HCT116 (cell line): ENCODE measurements around the gene NACC2. TPM values are rescaled to one million over a fixed set of nuclear protein-coding genes. Genes with fewer than 3 reads are reported as not detected.

Experiments used
- ATAC-seq: fragments of 200-7000 bp; cut with Tn5 transposase; 2 replicates; pipeline ENCODE4 v1.9.1; 2020; ENCODE audit warnings: mild to moderate bottlenecking, moderate library complexity
- BruUV-seq: library from RNA; stranded (reverse); fragments of 400-500 nt; replicated peaks from 2 replicates; lab custom pipeline; 2021; lab: Mats Ljungman, UMichigan
- CTCF ChIA-PET: fragments of 300-600 bp; sonication (Branson Sonifier 250); formaldehyde crosslinking; loops from one replicate; lab custom pipeline; 2021; ENCODE audit warnings: antibody characterized with exemption; lab: Charles Lee
- POLR2A ChIA-PET: fragments of 300-600, 350-600 bp; sonication (Branson Sonifier 250); formaldehyde crosslinking; loops from one replicate; lab custom pipeline; 2021; ENCODE audit warnings: antibody characterized with exemption; lab: Charles Lee
- RAD21 ChIA-PET, 2 experiments: fragments of 300-600 bp; sonication (Branson Sonifier 250); formaldehyde crosslinking; loops; one replicate each; lab custom pipeline; 2023; ENCODE audit warnings: low total read pairs in 2 of 2; ENCODE audit not compliant: uncharacterized antibody in 2 of 2, unreplicated experiment in 2 of 2, low non-redundant PET in 1 of 2; lab: Charles Lee
- DNase-seq: peaks from one replicate; pipeline ENCODE4 v3.0.0-alpha.2; 2010; ENCODE audit warnings: low read depth, low spot score
- H2AFZ ChIP-seq: fragments of 200-600 bp; shearing (Covaris generic), sonication (generic); 2 replicates; pipeline ENCODE4 v1.6.1; 2017; ENCODE audit warnings: low read depth, mixed run types, mixed read lengths, antibody characterized with exemption, low read length; ENCODE audit not compliant: poor library complexity, severe bottlenecking
- H3K27ac ChIP-seq: 2 replicates; pipeline ENCODE4 v1.5.1; 2012; ENCODE audit warnings: low read depth, low read length
- H3K27me3 ChIP-seq: fragments of 200-600 bp; sonication (generic); 2 replicates; pipeline ENCODE4 v1.6.1; 2016; ENCODE audit warnings: mixed run types, low read length, mixed read lengths; ENCODE audit not compliant: insufficient read depth
- H3K36me3 ChIP-seq, 2 experiments: fragments of 200-500 bp in 1 of 2; fragments of 200-600 bp in 1 of 2; sonication (Bioruptor generic) in 1 of 2; sonication (generic) in 1 of 2; 2 replicates each; pipeline versions ENCODE4 v1.5.1 to v1.6.1; 2014 to 2016; ENCODE audit warnings: low read length in 2 of 2, inconsistent platforms in 1 of 2, mixed read lengths in 1 of 2, mixed run types in 1 of 2; ENCODE audit not compliant: insufficient read depth in 2 of 2, control insufficient read depth in 1 of 2
- H3K4me1 ChIP-seq, 2 experiments: fragments of 200-600 bp in 1 of 2; sonication (generic) in 1 of 2; 2 replicates each; pipeline versions ENCODE4 v1.5.1 to v1.6.1; 2012 to 2017; ENCODE audit warnings: low read length in 2 of 2, inconsistent platforms in 1 of 2, mild to moderate bottlenecking in 1 of 2, mixed read lengths in 1 of 2, mixed run types in 1 of 2, moderate library complexity in 1 of 2; ENCODE audit not compliant: insufficient read depth in 2 of 2, control insufficient read depth in 1 of 2
- H3K4me2 ChIP-seq: fragments of 200-600 bp; sonication (generic); 2 replicates; pipeline ENCODE4 v1.6.1; 2017; ENCODE audit warnings: mixed run types, low read length, mixed read lengths
- H3K4me3 ChIP-seq, 2 experiments: fragments of 200-600 bp in 1 of 2; sonication (generic) in 1 of 2; replicated peaks in 1 of 2; 2 replicates each; pipeline ENCODE4 v1.5.1; 2011 to 2016; ENCODE audit warnings: low read length in 2 of 2, control low read depth in 1 of 2, low read depth in 1 of 2, mild to moderate bottlenecking in 1 of 2, mixed read lengths in 1 of 2, mixed run types in 1 of 2
- H3K79me2 ChIP-seq: fragments of 200-600 bp; sonication (generic); 2 replicates; pipeline ENCODE4 v1.6.1; 2017; ENCODE audit warnings: mild to moderate bottlenecking, mixed run types, low read length, moderate library complexity, mixed read lengths; ENCODE audit not compliant: insufficient read depth
- H3K9ac ChIP-seq: fragments of 200-600 bp; sonication (generic); 2 replicates; pipeline ENCODE4 v1.6.1; 2016; ENCODE audit warnings: low read length, mixed read lengths
- H3K9me2 ChIP-seq: fragments of 200-600 bp; sonication (generic), shearing (Covaris generic); 2 replicates; pipeline ENCODE4 v1.6.1; 2017; ENCODE audit warnings: mixed run types, mild to moderate bottlenecking, moderate library complexity; ENCODE audit not compliant: insufficient read depth
- H3K9me3 ChIP-seq, 2 experiments: fragments of 200-500 bp in 1 of 2; fragments of 200-600 bp in 1 of 2; sonication (Bioruptor generic) in 1 of 2; sonication (generic) in 1 of 2; 2 replicates each; pipeline ENCODE4 v1.6.1; 2014 to 2017; ENCODE audit warnings: low read length in 2 of 2, mixed read lengths in 2 of 2, inconsistent platforms in 1 of 2, low read depth in 1 of 2, mild to moderate bottlenecking in 1 of 2, mixed run types in 1 of 2, moderate library complexity in 1 of 2; ENCODE audit not compliant: control insufficient read depth in 1 of 2, insufficient read depth in 1 of 2
- H4K20me1 ChIP-seq: fragments of 200-600 bp; sonication (generic), shearing (Covaris generic); 2 replicates; pipeline ENCODE4 v1.6.1; 2017; ENCODE audit warnings: mixed run types, mild to moderate bottlenecking, moderate library complexity; ENCODE audit not compliant: insufficient read depth
- CBX3 ChIP-seq: IDR thresholded peaks from 2 replicates; pipeline ENCODE4 v1.6.1; 2012; ENCODE audit warnings: low read depth
- CTCF ChIP-seq, 3 experiments: fragments of 200-600 bp in 1 of 3; sonication (generic) in 1 of 3; IDR thresholded peaks in 2 of 3; conservative IDR thresholded peaks in 1 of 3; 2 replicates each; pipeline ENCODE4 v1.5.1; 2012 to 2017; ENCODE audit warnings: low read depth in 2 of 3, low read length in 2 of 3, antibody characterized with exemption in 1 of 3, borderline replicate concordance in 1 of 3, control low read depth in 1 of 3, mild to moderate bottlenecking in 1 of 3, mixed read lengths in 1 of 3, mixed run types in 1 of 3, moderate library complexity in 1 of 3; ENCODE audit not compliant: insufficient read depth in 1 of 3
- ELF1 ChIP-seq: IDR thresholded peaks from 2 replicates; pipeline ENCODE4 v1.6.1; 2012; ENCODE audit warnings: low read depth, borderline replicate concordance
- JUND ChIP-seq: IDR thresholded peaks from 2 replicates; pipeline ENCODE4 v1.6.1; 2012
- POLR2AphosphoS5 ChIP-seq: IDR thresholded peaks from 2 replicates; pipeline ENCODE4 v1.6.1; 2011; ENCODE audit warnings: mild to moderate bottlenecking, low read depth, low read length, moderate library complexity
- SRF ChIP-seq: IDR thresholded peaks from 2 replicates; pipeline ENCODE4 v1.6.1; 2012; ENCODE audit warnings: low read depth
- ZBTB33 ChIP-seq: IDR thresholded peaks from 2 replicates; pipeline ENCODE4 v1.6.1; 2011; ENCODE audit warnings: mild to moderate bottlenecking, low read length, moderate library complexity; ENCODE audit not compliant: insufficient replicate concordance; ENCODE audit errors: extremely low read depth
- intact Hi-C: fragments of 100-400 bp; cut with micrococcal nuclease; formaldehyde crosslinking; loops from 2 replicates; pipeline ENCODE4 v1.10.0; 2022
- total RNA-seq: library from RNA; stranded (reverse); gene quantifications from one replicate; pipeline ENCODE4 v1.2.1, GENCODE V29; 2021; ENCODE audit not compliant: unreplicated experiment
- TF ChIP-seq, protein P1 (sequence below): IDR thresholded peaks from 2 replicates; pipeline ENCODE4 v1.6.1; 2012; ENCODE audit warnings: low read depth

The NACC2 gene
- total RNA-seq, 1 experiment from 2014 or later = 27.8 TPM

DNA sequence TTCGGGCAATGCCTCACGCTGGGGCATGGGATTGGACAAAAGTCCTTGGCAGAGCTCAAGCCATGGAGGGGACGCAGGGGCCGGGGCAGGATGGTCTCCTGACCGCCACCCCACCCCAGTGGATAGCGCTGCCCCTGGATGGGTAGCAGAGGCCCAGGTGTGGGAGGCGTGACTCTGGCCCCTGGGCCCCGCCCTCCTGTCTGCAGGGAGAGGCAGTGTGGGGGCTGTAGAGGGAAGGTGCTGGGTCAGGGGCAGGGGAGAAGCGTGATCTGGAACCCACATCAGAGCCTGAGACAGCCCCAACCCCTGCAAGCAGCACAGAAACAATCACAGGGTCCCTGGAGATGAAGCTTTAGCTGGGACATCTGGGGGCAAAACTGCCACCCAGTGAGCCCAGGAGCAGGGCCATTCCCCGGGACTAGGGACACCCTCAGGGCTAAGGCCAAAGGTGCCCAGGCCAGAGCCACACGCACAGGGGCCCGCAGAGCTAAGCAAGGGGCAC lies 36.2 kb downstream of the NACC2 start (continued):
- TF ChIP-seq CTCF (IDR thresholded peaks at IDR 0.05 in 2 of 3, conservative IDR thresholded peaks at IDR 0.05 in 1 of 3; ENCODE audit: borderline replicate concordance in 1 of 3, insufficient read depth in 1 of 3, low read depth in 2 of 3, low read length in 2 of 3) = no peak

GRCh38 chr9:136058084-136058483 lies 37.0 kb downstream of the NACC2 start:
- intact Hi-C loops = no loop called here
- no peaks in the 10 kb centered on the region for H3K9me2 ChIP-seq
- no TSS peak for BruUV-seq
- H3K4me1 ChIP-seq = peaks cover 33 to 39% of the 10 kb centered on the region in 2 experiments
- H4K20me1 ChIP-seq = no peaks in the 10 kb centered on the region
- no peak overlapping the region for H3K27ac ChIP-seq
- no peak overlapping the region for H3K9ac ChIP-seq
- H3K27me3 ChIP-seq = no peaks in the 10 kb centered on the region
- peaks cover 82% of the 10 kb centered on the region for H3K79me2 ChIP-seq
- POLR2A ChIA-PET = no interaction called here
- no peak overlapping the region for H2AFZ ChIP-seq
- no peak overlapping the region for H3K4me3 ChIP-seq
- CTCF ChIA-PET = no interaction called here
- H3K36me3 ChIP-seq = no peaks in the 10 kb centered on the region
- DNase-seq (no peak), ATAC-seq (no peak)
- RAD21 ChIA-PET = no interaction called here
- TF ChIP-seq SRF = no peak
- H3K9me3 ChIP-seq = no peaks in the 10 kb centered on the region
- no peak overlapping the region for H3K4me2 ChIP-seq

GRCh38 chr9:136057236-136058081 lies 37.6 kb downstream of the NACC2 start:
- Histone ChIP-seq H3K27me3 (no peaks in the 10 kb centered on the region), H3K4me3 (no peak overlapping the region), H3K79me2 (peaks cover 81% of the 10 kb centered on the region), H2AFZ (no peak overlapping the region), H4K20me1 (no peaks in the 10 kb centered on the region), H3K4me2 (no peak overlapping the region), H3K9me2 (no peaks in the 10 kb centered on the region), H3K4me1 (peaks cover 39 to 45% of the 10 kb centered on the region in 2 experiments), H3K9ac (no peak overlapping the region), H3K27ac (no peak overlapping the region), H3K9me3 (no peaks in the 10 kb centered on the region), H3K36me3 (no peaks in the 10 kb centered on the region)
- POLR2A ChIA-PET = no interaction called here
- no TSS peak for BruUV-seq
- no peak for ATAC-seq
- CTCF ChIA-PET = no interaction called here
- no peak for DNase-seq
- RAD21 ChIA-PET = no interaction called here
- intact Hi-C loops = no loop called here
- TF ChIP-seq JUND = no peak
- no peak for TF ChIP-seq POLR2AphosphoS5
- TF ChIP-seq CBX3 = no peak
- TF ChIP-seq ELF1 = no peak
- TF ChIP-seq ZBTB33 = no peak
- TF ChIP-seq, protein P1, sequence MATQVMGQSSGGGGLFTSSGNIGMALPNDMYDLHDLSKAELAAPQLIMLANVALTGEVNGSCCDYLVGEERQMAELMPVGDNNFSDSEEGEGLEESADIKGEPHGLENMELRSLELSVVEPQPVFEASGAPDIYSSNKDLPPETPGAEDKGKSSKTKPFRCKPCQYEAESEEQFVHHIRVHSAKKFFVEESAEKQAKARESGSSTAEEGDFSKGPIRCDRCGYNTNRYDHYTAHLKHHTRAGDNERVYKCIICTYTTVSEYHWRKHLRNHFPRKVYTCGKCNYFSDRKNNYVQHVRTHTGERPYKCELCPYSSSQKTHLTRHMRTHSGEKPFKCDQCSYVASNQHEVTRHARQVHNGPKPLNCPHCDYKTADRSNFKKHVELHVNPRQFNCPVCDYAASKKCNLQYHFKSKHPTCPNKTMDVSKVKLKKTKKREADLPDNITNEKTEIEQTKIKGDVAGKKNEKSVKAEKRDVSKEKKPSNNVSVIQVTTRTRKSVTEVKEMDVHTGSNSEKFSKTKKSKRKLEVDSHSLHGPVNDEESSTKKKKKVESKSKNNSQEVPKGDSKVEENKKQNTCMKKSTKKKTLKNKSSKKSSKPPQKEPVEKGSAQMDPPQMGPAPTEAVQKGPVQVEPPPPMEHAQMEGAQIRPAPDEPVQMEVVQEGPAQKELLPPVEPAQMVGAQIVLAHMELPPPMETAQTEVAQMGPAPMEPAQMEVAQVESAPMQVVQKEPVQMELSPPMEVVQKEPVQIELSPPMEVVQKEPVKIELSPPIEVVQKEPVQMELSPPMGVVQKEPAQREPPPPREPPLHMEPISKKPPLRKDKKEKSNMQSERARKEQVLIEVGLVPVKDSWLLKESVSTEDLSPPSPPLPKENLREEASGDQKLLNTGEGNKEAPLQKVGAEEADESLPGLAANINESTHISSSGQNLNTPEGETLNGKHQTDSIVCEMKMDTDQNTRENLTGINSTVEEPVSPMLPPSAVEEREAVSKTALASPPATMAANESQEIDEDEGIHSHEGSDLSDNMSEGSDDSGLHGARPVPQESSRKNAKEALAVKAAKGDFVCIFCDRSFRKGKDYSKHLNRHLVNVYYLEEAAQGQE = no peak
